Smooth muscle cell (in vitro differentiated cells): Measurements from ENCODE around the gene TRNT1. TPM values are rescaled to one million over a fixed set of nuclear protein-coding genes. Genes with fewer than 3 reads are reported as not detected.

ENCODE experiments used
- DNase-seq: peaks from one replicate; lab custom pipeline; 2025; ENCODE audit not compliant: unreplicated experiment; lab: John Stamatoyannopoulos, UW
- H2AFZ ChIP-seq: fragments of 200-600 bp; sonication (generic); 2 replicates; pipeline ENCODE4 v1.6.0; 2016; ENCODE audit warnings: antibody characterized with exemption, low read depth, mild to moderate bottlenecking
- H3F3A ChIP-seq: fragments of 200-600 bp; sonication (generic); 2 replicates; pipeline ENCODE4 v1.6.0; 2017; ENCODE audit warnings: antibody characterized with exemption, low read depth
- H3K27ac ChIP-seq: fragments of 200-600 bp; sonication (generic); 2 replicates; pipeline ENCODE4 v1.5.1; 2016; ENCODE audit warnings: low read depth, mild to moderate bottlenecking
- H3K27me3 ChIP-seq: fragments of 200-600 bp; sonication (generic); 2 replicates; pipeline ENCODE4 v1.6.1; 2016; ENCODE audit warnings: low read depth, mild to moderate bottlenecking
- H3K36me3 ChIP-seq: fragments of 200-600 bp; sonication (generic); 2 replicates; pipeline ENCODE4 v1.5.1; 2016; ENCODE audit warnings: low read depth
- H3K4me1 ChIP-seq: fragments of 200-600 bp; sonication (generic); 2 replicates; pipeline ENCODE4 v1.5.1; 2016; ENCODE audit warnings: low read depth
- H3K4me2 ChIP-seq: fragments of 200-600 bp; sonication (generic); 2 replicates; pipeline ENCODE4 v1.6.0; 2016; ENCODE audit warnings: mild to moderate bottlenecking
- H3K4me3 ChIP-seq: fragments of 200-600 bp; sonication (generic); 2 replicates; pipeline ENCODE4 v1.5.1; 2016; ENCODE audit warnings: mild to moderate bottlenecking
- H3K79me2 ChIP-seq: fragments of 200-600 bp; sonication (generic); 2 replicates; pipeline ENCODE4 v1.6.0; 2016; ENCODE audit warnings: low read depth, mild to moderate bottlenecking
- H3K9ac ChIP-seq: fragments of 200-600 bp; sonication (generic); 2 replicates; pipeline ENCODE4 v1.6.0; 2016; ENCODE audit warnings: low read depth
- H3K9me3 ChIP-seq: fragments of 200-600 bp; sonication (generic); replicated peaks from 2 replicates; pipeline ENCODE4 v1.5.1; 2016; ENCODE audit warnings: low read depth
- H4K20me1 ChIP-seq: fragments of 200-600 bp; sonication (generic); 2 replicates; pipeline ENCODE4 v1.6.0; 2016; ENCODE audit warnings: low read depth
- WGBS: methylation state at CpG from one replicate; pipeline ENCODE4 v1.1.7; 2016; ENCODE audit warnings: low lambda C conversion rate; 5-methylcytosine and 5-hydroxymethylcytosine counted together
- polyA plus RNA-seq: library from polyadenylated mRNA; unstranded; fragments of >200 nt; fragmentation: Nextera tagmentation; extraction: Ambion mirVana; gene quantifications from 2 replicates; pipeline ENCODE4 v1.2.1, GENCODE V29; 2016
- total RNA-seq: library from RNA; depleted of rRNA; stranded (reverse); fragments of >200 nt; gene quantifications from 2 replicates; pipeline ENCODE4 v1.2.3, GENCODE V29; 2014
- TF ChIP-seq, protein P1 (sequence below): fragments of 200-600 bp; sonication (generic); IDR thresholded peaks from 2 replicates; pipeline ENCODE4 v1.5.1; 2017; ENCODE audit warnings: borderline replicate concordance, mild to moderate bottlenecking, antibody characterized with exemption; ENCODE audit not compliant: insufficient read depth, poor library complexity, severe bottlenecking

Gene TRNT1
- total and polyA plus RNA-seq, 2 experiments from 2014 or later, result 16.1 to 18.6 TPM

DNA sequence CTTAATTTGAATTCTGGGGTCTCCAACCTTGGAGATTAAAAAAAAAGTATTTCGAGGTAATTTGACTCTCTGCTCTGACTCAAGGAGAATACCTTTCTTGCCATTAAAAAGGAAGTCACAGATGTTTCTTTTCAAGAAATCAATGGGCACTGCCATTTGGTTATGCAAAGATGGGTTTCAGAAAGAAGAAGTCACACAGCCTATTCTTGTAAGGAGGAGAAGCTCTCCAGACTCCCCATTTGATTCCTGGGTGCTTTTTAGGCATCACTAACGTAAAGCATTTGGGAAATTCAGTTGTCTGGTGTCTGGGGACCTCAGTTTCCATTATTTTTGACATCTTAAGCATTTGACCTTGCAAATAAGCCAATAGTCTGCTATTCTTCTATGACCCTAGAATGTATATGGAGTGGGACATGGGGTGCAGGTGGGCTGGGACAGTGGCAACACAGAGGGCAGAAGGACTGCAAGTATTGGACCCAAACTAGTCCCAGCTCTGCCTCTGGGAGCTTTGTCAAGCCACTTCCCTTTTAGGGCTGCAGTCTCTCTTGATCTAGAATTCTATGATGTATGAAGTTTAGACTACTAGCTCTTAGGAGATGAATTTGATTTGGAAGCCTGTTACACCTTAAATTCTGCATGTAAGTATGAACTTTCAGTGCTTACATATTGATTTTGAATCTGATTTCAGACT is 44.4 kb upstream of the TRNT1 start:
- WGBS, result 82% methylated on average over 2 of the region's 2 CpGs
- Histone ChIP-seq H3F3A (no peaks in the 10 kb centered on the region), H3K4me2 (no peak overlapping the region), H3K36me3 (no peaks in the 10 kb centered on the region), H3K9me3 (no peaks in the 10 kb centered on the region), H3K79me2 (no peaks in the 10 kb centered on the region), H3K4me3 (no peak overlapping the region), H2AFZ (no peak overlapping the region), H3K27ac (no peak overlapping the region), H3K4me1 (peaks cover 6% of the 10 kb centered on the region), H3K27me3 (no peaks in the 10 kb centered on the region), H3K9ac (no peak overlapping the region), H4K20me1 (no peaks in the 10 kb centered on the region)
- TF ChIP-seq, protein P1, sequence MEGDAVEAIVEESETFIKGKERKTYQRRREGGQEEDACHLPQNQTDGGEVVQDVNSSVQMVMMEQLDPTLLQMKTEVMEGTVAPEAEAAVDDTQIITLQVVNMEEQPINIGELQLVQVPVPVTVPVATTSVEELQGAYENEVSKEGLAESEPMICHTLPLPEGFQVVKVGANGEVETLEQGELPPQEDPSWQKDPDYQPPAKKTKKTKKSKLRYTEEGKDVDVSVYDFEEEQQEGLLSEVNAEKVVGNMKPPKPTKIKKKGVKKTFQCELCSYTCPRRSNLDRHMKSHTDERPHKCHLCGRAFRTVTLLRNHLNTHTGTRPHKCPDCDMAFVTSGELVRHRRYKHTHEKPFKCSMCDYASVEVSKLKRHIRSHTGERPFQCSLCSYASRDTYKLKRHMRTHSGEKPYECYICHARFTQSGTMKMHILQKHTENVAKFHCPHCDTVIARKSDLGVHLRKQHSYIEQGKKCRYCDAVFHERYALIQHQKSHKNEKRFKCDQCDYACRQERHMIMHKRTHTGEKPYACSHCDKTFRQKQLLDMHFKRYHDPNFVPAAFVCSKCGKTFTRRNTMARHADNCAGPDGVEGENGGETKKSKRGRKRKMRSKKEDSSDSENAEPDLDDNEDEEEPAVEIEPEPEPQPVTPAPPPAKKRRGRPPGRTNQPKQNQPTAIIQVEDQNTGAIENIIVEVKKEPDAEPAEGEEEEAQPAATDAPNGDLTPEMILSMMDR, result no peak
- no peak for DNase-seq

DNA sequence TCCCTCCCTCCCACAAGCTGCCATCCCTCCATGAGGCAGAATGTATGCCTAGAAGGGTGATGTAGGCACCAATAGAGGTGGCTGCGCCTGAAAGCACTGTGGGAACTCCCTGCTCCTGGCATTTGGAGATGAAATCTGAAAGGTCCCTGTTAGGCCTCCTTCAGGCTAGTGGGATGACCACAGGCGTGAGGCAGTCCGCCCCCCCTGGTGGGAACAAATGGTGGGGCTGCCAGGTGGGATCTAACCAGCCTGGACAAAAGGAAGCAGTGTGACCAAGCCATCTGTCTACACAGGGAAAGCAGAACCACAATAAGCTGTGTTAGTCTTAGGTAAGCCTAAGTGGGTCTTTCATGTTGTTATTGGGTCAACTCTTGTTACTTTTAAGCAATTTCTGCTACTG is 41.9 kb upstream of the TRNT1 start:
- TF ChIP-seq, protein P1, result no peak
- H3K9ac ChIP-seq, result no peak overlapping the region
- H3K27ac ChIP-seq, result no peak overlapping the region
- no peak overlapping the region for H2AFZ ChIP-seq
- H3K79me2 ChIP-seq, result no peaks in the 10 kb centered on the region
- no peak for DNase-seq
- H3K4me3 ChIP-seq, result no peak overlapping the region
- H3K36me3 ChIP-seq, result no peaks in the 10 kb centered on the region
- H3K9me3 ChIP-seq, result no peaks in the 10 kb centered on the region
- peaks cover 6% of the 10 kb centered on the region for H3K4me1 ChIP-seq
- H3K4me2 ChIP-seq, result no peak overlapping the region
- H3F3A ChIP-seq, result no peaks in the 10 kb centered on the region
- H3K27me3 ChIP-seq, result no peaks in the 10 kb centered on the region
- H4K20me1 ChIP-seq, result no peaks in the 10 kb centered on the region
- 100% methylated on average over 3 of the region's 3 CpGs for WGBS

DNA sequence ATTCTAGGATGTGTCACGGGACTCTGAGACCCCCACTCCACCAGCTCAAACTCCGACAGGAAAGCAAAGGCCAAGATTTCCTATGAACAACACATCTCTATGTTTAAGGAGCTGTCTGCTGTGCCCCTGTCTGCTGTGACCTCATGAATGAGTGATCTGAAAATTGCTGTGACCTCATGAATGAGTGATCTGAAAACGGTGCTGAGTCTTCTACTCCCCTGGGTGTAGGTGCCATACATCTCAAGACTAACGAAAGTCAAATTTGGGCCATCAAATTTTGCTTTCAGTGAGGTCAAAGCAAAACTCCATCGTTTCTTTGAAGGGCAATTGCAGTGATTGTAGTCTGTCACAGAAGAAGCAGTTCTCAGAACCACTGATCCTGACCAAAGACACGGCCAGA is 41.0 kb upstream of the TRNT1 start:
- Histone ChIP-seq H2AFZ (no peak overlapping the region), H3K79me2 (no peaks in the 10 kb centered on the region), H3F3A (no peaks in the 10 kb centered on the region), H3K4me2 (no peak overlapping the region), H3K4me1 (peaks cover 3% of the 10 kb centered on the region), H3K27me3 (no peaks in the 10 kb centered on the region), H3K27ac (no peak overlapping the region), H3K4me3 (no peak overlapping the region), H4K20me1 (no peaks in the 10 kb centered on the region), H3K9ac (no peak overlapping the region), H3K36me3 (no peaks in the 10 kb centered on the region), H3K9me3 (no peaks in the 10 kb centered on the region)
- 76% methylated on average over 6 of the region's 6 CpGs for WGBS
- DNase-seq, result no peak
- TF ChIP-seq, protein P1, result no peak

DNA sequence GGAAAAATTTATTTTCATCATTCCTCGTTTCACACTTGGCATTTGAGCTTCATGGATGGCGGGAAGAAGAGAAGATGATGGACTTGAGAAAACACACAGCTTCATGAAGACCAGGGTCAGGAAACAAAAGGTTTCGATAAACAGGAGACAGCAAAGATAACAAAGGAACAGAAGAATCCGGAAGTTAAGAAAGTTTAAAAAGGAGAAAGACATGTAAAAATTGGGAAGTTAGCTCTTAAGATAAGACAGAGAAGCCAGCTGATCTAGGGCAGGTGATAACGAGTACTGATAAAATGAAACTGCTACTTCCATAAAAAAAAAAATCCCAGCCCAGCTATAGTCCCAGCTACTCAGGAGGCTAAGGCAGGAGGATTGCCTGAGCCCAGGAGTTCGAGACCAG is 40.5 kb upstream of the TRNT1 start:
- Histone ChIP-seq H4K20me1 (no peaks in the 10 kb centered on the region), H3K79me2 (no peaks in the 10 kb centered on the region), H3K27me3 (no peaks in the 10 kb centered on the region), H3K36me3 (no peaks in the 10 kb centered on the region), H3K9ac (no peak overlapping the region), H3K4me2 (no peak overlapping the region), H3K27ac (no peak overlapping the region), H3K9me3 (no peaks in the 10 kb centered on the region), H3K4me1 (no peaks in the 10 kb centered on the region), H3K4me3 (no peak overlapping the region), H3F3A (no peaks in the 10 kb centered on the region), H2AFZ (no peak overlapping the region)
- TF ChIP-seq, protein P1, result no peak
- WGBS, result 82% methylated on average over 6 of the region's 6 CpGs
- DNase-seq, result no peak
